AG10803 (cell line): Measurements from ENCODE around the gene MAPKAPK2.

ENCODE experiments used
- DNase-seq: peaks from one replicate; pipeline ENCODE4 v3.0.0; 2010; ENCODE audit warnings: low read depth
- H3K4me3 ChIP-seq: 2 replicates; pipeline ENCODE4 v1.5.1; 2011; ENCODE audit warnings: mild to moderate bottlenecking, low read length, control low read depth
- TF ChIP-seq, protein P1 (sequence below): conservative IDR thresholded peaks from 2 replicates; pipeline ENCODE4 v1.5.1; 2011; ENCODE audit warnings: mild to moderate bottlenecking, low read length, control low read depth, inconsistent platforms

The MAPKAPK2 gene

DNA sequence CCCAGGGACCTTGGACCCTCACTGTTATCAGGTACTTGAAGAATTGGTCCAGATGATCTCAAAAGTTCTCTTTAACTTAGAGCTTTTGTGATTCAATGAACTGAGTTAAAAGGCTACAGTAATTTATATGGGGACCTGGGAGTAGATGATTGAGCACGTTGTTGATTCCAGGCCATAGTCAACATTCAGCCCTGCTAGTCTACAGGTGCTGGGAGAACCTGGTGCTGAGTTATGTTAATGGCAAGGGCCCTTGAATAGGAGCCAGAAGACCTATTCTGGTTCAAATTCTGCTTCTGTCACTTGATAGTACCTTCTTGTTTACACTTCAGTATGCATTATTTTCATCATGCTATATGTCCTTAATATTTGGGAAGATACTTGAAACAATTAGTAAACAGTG lies 38.2 kb upstream of the MAPKAPK2 start:
- no peak overlapping the region for H3K4me3 ChIP-seq
- TF ChIP-seq, protein P1, sequence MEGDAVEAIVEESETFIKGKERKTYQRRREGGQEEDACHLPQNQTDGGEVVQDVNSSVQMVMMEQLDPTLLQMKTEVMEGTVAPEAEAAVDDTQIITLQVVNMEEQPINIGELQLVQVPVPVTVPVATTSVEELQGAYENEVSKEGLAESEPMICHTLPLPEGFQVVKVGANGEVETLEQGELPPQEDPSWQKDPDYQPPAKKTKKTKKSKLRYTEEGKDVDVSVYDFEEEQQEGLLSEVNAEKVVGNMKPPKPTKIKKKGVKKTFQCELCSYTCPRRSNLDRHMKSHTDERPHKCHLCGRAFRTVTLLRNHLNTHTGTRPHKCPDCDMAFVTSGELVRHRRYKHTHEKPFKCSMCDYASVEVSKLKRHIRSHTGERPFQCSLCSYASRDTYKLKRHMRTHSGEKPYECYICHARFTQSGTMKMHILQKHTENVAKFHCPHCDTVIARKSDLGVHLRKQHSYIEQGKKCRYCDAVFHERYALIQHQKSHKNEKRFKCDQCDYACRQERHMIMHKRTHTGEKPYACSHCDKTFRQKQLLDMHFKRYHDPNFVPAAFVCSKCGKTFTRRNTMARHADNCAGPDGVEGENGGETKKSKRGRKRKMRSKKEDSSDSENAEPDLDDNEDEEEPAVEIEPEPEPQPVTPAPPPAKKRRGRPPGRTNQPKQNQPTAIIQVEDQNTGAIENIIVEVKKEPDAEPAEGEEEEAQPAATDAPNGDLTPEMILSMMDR: no peak
- DNase-seq: no peak

DNA sequence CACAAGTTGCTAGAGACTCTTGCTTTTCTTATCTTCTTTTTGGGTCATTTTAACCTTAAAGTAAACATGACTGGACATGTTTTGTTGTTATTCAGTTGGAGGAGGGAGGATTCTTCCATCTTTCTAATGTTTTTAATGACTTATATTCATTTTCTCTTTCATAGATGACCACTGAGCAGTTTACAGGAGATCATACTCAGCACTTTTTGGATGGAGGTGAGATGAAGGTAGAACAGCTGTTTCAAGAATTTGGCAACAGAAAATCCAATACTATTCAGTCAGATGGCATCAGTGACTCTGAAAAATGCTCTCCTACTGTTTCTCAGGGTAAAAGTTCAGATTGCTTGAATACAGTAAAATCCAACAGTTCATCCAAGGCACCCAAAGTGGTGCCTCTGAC lies 37.5 kb upstream of the MAPKAPK2 start:
- TF ChIP-seq, protein P1: no peak
- DNase-seq: no peak
- no peak overlapping the region for H3K4me3 ChIP-seq

DNA sequence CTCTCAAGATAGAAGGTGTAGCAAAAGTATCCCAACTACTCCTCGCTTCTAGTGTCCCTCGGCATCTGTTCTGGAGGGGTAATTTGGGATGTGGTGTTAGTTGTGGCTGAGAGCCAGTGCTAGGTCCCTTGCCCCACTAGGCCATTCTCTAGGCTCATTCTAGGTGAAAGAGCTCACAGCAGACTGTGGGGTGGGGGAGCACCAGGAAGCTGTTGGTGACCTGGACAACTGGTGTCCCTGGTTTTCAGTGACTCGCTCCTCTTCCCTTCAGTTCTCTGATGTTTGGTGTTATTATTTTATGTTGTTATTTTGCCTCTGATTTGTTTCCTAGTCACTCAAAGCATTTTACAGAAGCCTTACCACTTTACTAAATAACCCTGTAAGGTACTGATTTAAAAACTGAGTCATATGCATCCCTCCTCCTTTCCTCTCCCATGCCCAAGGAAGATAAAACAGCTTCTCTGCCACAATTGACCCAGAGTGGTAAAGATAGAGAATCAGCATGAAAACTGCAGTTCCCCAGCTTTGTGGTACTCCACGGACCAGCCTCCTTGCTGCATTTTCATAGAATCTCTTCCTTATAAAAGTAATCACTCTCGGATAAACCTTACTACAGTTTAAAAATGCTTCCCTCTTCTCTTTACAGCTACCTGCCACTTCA lies 35.3 kb upstream of the MAPKAPK2 start:
- no peak overlapping the region for H3K4me3 ChIP-seq
- DNase-seq: no peak
- TF ChIP-seq, protein P1: no peak

DNA sequence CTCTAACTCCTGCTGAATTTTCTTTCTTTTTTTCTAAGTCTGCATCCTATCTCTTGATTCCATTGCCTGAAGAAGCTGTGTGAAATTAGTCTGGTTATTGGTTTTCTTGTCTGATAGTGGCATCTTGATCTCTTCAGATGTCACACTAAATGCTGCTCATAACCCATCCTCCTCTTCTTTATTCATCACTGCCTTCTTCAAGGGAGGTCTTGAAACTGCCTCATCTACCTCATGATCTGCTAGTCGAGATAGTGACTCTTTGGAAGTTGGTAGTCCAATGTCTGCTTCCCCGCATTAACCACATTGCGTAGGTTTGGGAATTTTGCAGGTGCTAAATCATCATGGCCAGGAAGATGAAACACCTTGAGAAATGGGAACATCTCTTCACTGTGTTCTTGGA lies 33.7 kb upstream of the MAPKAPK2 start:
- H3K4me3 ChIP-seq: no peak overlapping the region
- TF ChIP-seq, protein P1: no peak
- DNase-seq: no peak

- no peak overlapping the region for H3K4me3 ChIP-seq
- TF ChIP-seq, protein P1: no peak
- DNase-seq: no peak
Measured at GRCh38 chr1:206651958-206652890, 32.5 kb upstream of the MAPKAPK2 start.

DNA sequence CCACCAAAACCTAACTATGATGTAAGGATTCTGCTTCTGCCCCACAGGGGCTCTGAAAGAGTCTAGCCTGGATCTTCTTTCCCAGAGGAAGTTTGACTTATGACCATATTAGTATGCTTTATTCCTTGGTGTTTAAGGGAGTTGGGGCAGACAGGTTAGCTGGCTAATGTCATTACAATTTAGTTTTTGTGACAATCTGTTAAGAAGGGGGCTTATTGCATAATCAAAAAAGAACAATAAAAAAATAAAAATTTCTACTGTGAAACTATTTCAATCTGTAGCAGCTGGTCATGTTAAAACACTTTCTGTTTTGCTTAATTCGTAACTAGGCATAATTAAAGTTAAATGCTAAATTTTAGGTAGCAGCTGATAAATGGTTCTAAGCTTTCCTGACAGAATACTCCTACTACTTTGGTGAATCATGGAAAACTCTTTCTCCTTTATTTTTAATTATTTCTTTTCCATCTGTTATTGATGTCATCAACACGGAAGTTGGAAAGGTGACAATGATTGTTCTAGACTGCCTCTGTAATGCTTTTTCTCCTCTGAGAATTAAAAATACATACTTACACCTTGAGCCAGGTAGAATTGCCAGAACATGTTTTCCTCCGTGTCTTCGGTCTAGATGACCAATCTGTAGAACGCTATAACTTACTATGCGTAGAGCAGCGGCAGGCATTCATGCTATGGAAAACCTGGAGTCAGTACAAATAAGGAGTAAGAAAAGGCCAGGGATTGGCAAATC lies 30.8 kb upstream of the MAPKAPK2 start:
- TF ChIP-seq, protein P1: no peak
- no peak overlapping the region for H3K4me3 ChIP-seq
- DNase-seq: no peak
